Ishikawa (cell line): ENCODE results near the gene TMEM132E.

Experiments used
- CEBPB ChIP-seq: IDR thresholded peaks from 2 replicates; pipeline ENCODE4 v1.6.1; 2012
- CREB1 ChIP-seq: IDR thresholded peaks from 2 replicates; pipeline ENCODE4 v1.6.1; 2012; ENCODE audit warnings: low read depth
- EGR1 ChIP-seq: IDR thresholded peaks from 2 replicates; pipeline ENCODE4 v1.6.1; 2012
- EP300 ChIP-seq: IDR thresholded peaks from 2 replicates; pipeline ENCODE4 v1.6.1; 2012; ENCODE audit warnings: borderline replicate concordance
- FOXM1 ChIP-seq: IDR thresholded peaks from 2 replicates; pipeline ENCODE4 v1.6.1; 2012; ENCODE audit warnings: low read depth, borderline replicate concordance
- NFIC ChIP-seq: IDR thresholded peaks from 2 replicates; pipeline ENCODE4 v1.6.1; 2012
- RAD21 ChIP-seq: IDR thresholded peaks from 2 replicates; pipeline ENCODE4 v1.6.1; 2012; ENCODE audit warnings: low read depth
- REST ChIP-seq: IDR thresholded peaks from 2 replicates; pipeline ENCODE4 v1.6.1; 2012; ENCODE audit warnings: low read depth, mild to moderate bottlenecking
- TAF1 ChIP-seq: IDR thresholded peaks from 2 replicates; pipeline ENCODE4 v1.6.1; 2012; ENCODE audit warnings: low read depth, mild to moderate bottlenecking
- TCF12 ChIP-seq: IDR thresholded peaks from 2 replicates; pipeline ENCODE4 v1.6.1; 2012; ENCODE audit warnings: low read depth
- TEAD4 ChIP-seq: IDR thresholded peaks from 2 replicates; pipeline ENCODE4 v1.6.1; 2012
- USF1 ChIP-seq: IDR thresholded peaks from 2 replicates; pipeline ENCODE4 v1.6.1; 2012
- YY1 ChIP-seq: IDR thresholded peaks from 2 replicates; pipeline ENCODE4 v1.6.1; 2012; ENCODE audit warnings: low read depth
- ZBTB7A ChIP-seq: IDR thresholded peaks from 2 replicates; pipeline ENCODE4 v1.6.1; 2012; ENCODE audit warnings: low read depth
- TF ChIP-seq, protein P1 (sequence below): IDR thresholded peaks from 2 replicates; pipeline ENCODE4 v1.6.1; 2012

TMEM132E gene

GRCh38 chr17:34668206-34668605 lies 88.8 kb downstream of the TMEM132E start:
- TF ChIP-seq TAF1: no peak
- TF ChIP-seq YY1: no peak
- TF ChIP-seq RAD21: no peak
- no peak for TF ChIP-seq FOXM1
- no peak for TF ChIP-seq CREB1
- TF ChIP-seq REST: no peak
- no peak for TF ChIP-seq ZBTB7A
- no peak for TF ChIP-seq EP300
- TF ChIP-seq, protein P1, sequence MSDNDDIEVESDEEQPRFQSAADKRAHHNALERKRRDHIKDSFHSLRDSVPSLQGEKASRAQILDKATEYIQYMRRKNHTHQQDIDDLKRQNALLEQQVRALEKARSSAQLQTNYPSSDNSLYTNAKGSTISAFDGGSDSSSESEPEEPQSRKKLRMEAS: no peak
- TF ChIP-seq CEBPB: no peak
- TF ChIP-seq EGR1: no peak
- TF ChIP-seq TEAD4: no peak
- TF ChIP-seq TCF12: no peak
- no peak for TF ChIP-seq NFIC
- TF ChIP-seq USF1: no peak

DNA sequence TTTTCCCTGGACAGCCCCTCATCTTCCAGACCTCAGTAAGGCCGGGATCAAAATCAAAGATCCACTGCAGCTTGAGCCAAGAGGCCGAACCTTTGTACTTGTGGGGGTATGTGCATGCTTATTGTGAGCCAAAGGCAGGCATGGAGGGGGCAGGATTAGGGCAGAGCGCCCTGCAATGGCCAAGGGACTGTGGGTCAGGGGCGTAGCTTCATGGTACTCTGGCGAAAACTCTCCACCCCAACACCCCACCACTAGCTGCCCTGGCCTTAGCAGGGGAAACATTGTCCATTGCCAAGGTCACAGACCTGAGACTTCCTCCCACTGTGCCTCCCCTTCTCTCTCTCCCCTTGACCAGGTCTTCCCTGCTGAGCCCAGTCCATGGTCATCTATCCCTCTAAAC lies 90.1 kb downstream of the TMEM132E start:
- no peak for TF ChIP-seq TCF12
- no peak for TF ChIP-seq CREB1
- no peak for TF ChIP-seq YY1
- no peak for TF ChIP-seq ZBTB7A
- TF ChIP-seq, protein P1: no peak
- TF ChIP-seq USF1: no peak
- TF ChIP-seq FOXM1: no peak
- no peak for TF ChIP-seq REST
- TF ChIP-seq NFIC: no peak

GRCh38 chr17:34670618-34671017 lies 91.2 kb downstream of the TMEM132E start:
- TF ChIP-seq CREB1 (no peak), NFIC (no peak), TCF12 (no peak), EP300 (no peak), USF1 (no peak), CEBPB (no peak), TEAD4 (no peak), YY1 (no peak), REST (no peak), RAD21 (no peak), FOXM1 (no peak), TAF1 (no peak), EGR1 (no peak), ZBTB7A (no peak)
- TF ChIP-seq, protein P1: no peak

DNA sequence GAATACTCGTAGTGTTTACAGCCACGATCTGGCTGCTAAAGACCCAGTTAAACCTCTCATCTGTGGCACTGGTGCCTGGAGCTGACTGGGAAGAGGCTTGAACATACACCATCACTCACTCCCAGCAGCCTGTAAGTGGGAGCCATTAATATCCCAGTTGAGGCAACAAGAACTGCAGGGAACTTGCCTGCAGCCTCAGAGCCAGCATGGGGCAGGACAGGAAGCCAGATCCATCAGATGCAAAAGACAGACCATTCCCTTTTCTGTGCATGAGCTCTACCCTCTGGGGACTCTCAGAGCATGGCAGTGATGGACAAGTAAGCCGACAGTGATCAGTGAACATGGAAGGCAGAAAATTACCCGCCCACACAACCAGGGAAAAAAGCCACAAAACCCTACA lies 91.8 kb downstream of the TMEM132E start:
- TF ChIP-seq TAF1 (no peak), NFIC (no peak), CREB1 (no peak), EGR1 (no peak), TCF12 (no peak), RAD21 (no peak), CEBPB (no peak), USF1 (no peak), EP300 (no peak), FOXM1 (no peak), YY1 (no peak), ZBTB7A (no peak), TEAD4 (no peak), REST (no peak)
- TF ChIP-seq, protein P1: no peak
